GM21381 (cell line): ENCODE results near the gene APOBEC3F.
"Not testable (repeated sequence)": the region's sequence is repeated elsewhere in the genome, so short reads cannot be mapped to it uniquely, and the experiment has no call there.

Experiments
- ATAC-seq: cut with Tn5 transposase; IDR thresholded peaks from one replicate; pipeline ENCODE4 v1.9.1; 2021; ENCODE audit warnings: mild to moderate bottlenecking, moderate library complexity; ENCODE audit not compliant: unreplicated experiment

The APOBEC3F gene

GRCh38 chr22:39026509-39027150 lies 14.0 kb upstream of the APOBEC3F start:
- no peak for ATAC-seq

GRCh38 chr22:39027717-39028116 lies 12.9 kb upstream of the APOBEC3F start:
- ATAC-seq: no peak

- no peak for ATAC-seq
Measured at GRCh38 chr22:39028281-39028680, 12.4 kb upstream of the APOBEC3F start.

- no peak for ATAC-seq
Measured at GRCh38 chr22:39029227-39029626, 11.4 kb upstream of the APOBEC3F start.

GRCh38 chr22:39030705-39031104 lies 10.0 kb upstream of the APOBEC3F start:
- no peak for ATAC-seq

GRCh38 chr22:39031434-39032295 lies 9.0 kb upstream of the APOBEC3F start:
- ATAC-seq: not testable (repeated sequence)

- not testable (repeated sequence) for ATAC-seq
Measured at GRCh38 chr22:39037071-39037470, 3.6 kb upstream of the APOBEC3F start.

GRCh38 chr22:39039306-39040126 lies 1.1 kb upstream of the APOBEC3F start:
- ATAC-seq: no peak

GRCh38 chr22:39040155-39040537 lies 518 bp upstream of the APOBEC3F start:
- not testable (repeated sequence) for ATAC-seq

- no peak for ATAC-seq
Measured at GRCh38 chr22:39041908-39042307, 1.2 kb downstream of the APOBEC3F start.

- ATAC-seq: not testable (repeated sequence)
Measured at GRCh38 chr22:39043063-39043462, 2.4 kb downstream of the APOBEC3F start.

- ATAC-seq: not testable (repeated sequence)
Measured at GRCh38 chr22:39045136-39045535, 4.5 kb downstream of the APOBEC3F start.

- ATAC-seq: not testable (repeated sequence)
Measured at GRCh38 chr22:39049486-39049885, 8.8 kb downstream of the APOBEC3F start.

GRCh38 chr22:39051844-39052495 lies 11.3 kb downstream of the APOBEC3F start:
- ATAC-seq: not testable (repeated sequence)

GRCh38 chr22:39055658-39056057 lies 15.0 kb downstream of the APOBEC3F start:
- ATAC-seq: no peak

GRCh38 chr22:39061290-39061689 lies 20.6 kb downstream of the APOBEC3F start:
- not testable (repeated sequence) for ATAC-seq

GRCh38 chr22:39061951-39062350 lies 21.3 kb downstream of the APOBEC3F start:
- ATAC-seq: not testable (repeated sequence)

GRCh38 chr22:39063904-39064303 lies 23.2 kb downstream of the APOBEC3F start:
- not testable (repeated sequence) for ATAC-seq

- ATAC-seq: not testable (repeated sequence)
Measured at GRCh38 chr22:39066442-39067276, 26.0 kb downstream of the APOBEC3F start.
